ENCODE data around the gene IGFBP3.

The IGFBP3 gene

DNA sequence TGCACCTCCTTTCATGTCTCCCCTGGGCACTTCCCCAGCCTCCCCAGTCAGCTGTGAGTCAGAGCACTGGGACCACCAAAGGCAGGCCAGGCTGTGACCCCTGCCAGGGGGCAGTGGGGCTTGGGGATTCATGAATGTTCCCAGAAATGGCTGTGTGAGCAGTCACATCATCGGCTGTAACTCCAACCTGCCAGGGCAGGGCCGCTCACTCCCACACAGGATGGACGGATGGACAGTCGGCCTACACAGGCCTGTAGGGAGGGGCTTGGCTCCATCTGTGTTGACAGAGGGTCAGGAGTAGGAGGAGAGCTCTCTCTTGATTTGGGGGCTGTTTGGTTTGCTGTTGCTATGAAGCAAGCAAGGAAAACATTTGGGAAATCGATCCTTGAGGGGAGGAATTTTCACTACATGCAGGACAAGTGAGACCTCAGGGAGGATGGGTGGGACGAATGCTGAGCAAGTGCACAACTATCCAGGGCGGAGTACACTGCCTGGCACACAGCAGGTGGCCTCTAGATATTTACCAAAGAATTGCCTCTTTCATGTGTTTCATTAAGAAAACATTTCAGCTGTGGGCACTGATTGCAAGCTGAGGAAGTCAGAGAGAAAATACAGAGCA is 35.7 kb downstream of the IGFBP3 start:
- TF ChIP-seq REST (IDR thresholded peaks at IDR 0.05; ENCODE audit: insufficient read depth in 1 of 2, low read depth in 2 of 2, low read length in 2 of 2) (no peak), SIN3A (IDR thresholded peaks at IDR 0.05; ENCODE audit: borderline replicate concordance, insufficient read depth, low read length) (no peak), FOXP2 (optimal IDR thresholded peaks at IDR 0.05; ENCODE audit: borderline replicate concordance, extremely low read depth, extremely low read length, insufficient read depth) (no peak), TAF1 (IDR thresholded peaks at IDR 0.05; ENCODE audit: borderline replicate concordance, insufficient read depth, low read length) (no peak), POLR2AphosphoS5 (IDR thresholded peaks at IDR 0.05; ENCODE audit: low read depth, low read length) (no peak)

GRCh38 chr7:45884136-45884535 is 36.9 kb downstream of the IGFBP3 start:
- TF ChIP-seq POLR2AphosphoS5 (IDR thresholded peaks at IDR 0.05; ENCODE audit: low read depth, low read length), result no peak
- no peak for TF ChIP-seq REST (IDR thresholded peaks at IDR 0.05; ENCODE audit: insufficient read depth in 1 of 2, low read depth in 2 of 2, low read length in 2 of 2)
- no peak for TF ChIP-seq SIN3A (IDR thresholded peaks at IDR 0.05; ENCODE audit: borderline replicate concordance, insufficient read depth, low read length)
- TF ChIP-seq TAF1 (IDR thresholded peaks at IDR 0.05; ENCODE audit: borderline replicate concordance, insufficient read depth, low read length), result no peak
- no peak for TF ChIP-seq FOXP2 (optimal IDR thresholded peaks at IDR 0.05; ENCODE audit: borderline replicate concordance, extremely low read depth, extremely low read length, insufficient read depth)

DNA sequence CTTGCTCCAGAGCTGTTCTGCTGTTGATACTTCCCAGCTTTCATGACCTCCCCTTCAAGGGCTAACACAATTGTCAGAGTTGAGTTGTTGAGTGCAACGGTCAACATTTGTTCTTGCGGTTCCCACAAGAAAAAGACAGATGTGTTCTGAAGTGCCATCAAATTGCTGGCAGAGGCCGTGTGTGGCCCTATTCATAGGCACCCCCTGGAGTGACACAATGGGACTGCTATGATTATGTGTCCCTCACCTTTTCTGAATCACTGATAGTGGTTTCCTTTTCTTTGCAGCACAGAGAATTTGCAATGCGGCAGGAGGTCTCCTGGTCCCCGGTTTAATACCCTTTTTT is 38.6 kb downstream of the IGFBP3 start:
- TF ChIP-seq TAF1 (IDR thresholded peaks at IDR 0.05; ENCODE audit: borderline replicate concordance, insufficient read depth, low read length) (no peak), POLR2AphosphoS5 (IDR thresholded peaks at IDR 0.05; ENCODE audit: low read depth, low read length) (no peak), SIN3A (IDR thresholded peaks at IDR 0.05; ENCODE audit: borderline replicate concordance, insufficient read depth, low read length) (no peak), FOXP2 (optimal IDR thresholded peaks at IDR 0.05; ENCODE audit: borderline replicate concordance, extremely low read depth, extremely low read length, insufficient read depth) (no peak), REST (IDR thresholded peaks at IDR 0.05; ENCODE audit: insufficient read depth in 1 of 2, low read depth in 2 of 2, low read length in 2 of 2) (no peak)

DNA sequence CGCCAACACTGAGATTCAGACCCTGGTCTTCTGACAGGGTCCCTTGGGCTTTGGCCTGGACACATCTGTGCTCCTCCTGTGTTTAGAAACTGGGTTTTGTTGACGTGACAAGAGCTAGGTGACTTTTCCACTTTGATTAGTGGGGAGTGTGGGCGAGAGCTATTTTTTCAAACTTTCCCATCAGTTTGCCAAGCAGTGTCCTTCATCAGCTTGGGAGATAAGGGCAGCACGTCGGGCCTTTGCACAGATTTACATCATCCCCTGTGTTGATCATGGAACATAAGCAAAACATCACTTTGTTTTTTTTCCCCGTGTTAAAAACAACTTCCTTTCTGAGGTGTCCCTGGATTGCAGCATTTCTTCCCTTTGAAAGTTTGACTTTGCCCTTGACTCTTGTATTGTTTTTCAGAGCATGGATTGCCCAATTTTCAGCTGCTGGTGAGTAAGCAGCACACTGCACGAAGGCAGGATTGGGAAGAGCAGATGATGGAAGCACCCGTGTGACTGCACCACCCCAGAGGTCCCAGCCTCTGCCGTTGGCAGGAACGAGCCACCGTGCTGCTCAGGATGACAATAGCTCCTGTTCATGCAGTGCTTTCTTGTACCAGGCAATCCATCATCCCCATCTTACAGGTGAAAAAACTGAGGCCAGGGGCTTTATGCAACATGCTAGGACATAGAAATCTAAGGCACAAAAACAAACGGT is 39.2 kb downstream of the IGFBP3 start:
- TF ChIP-seq FOXP2 (optimal IDR thresholded peaks at IDR 0.05; ENCODE audit: borderline replicate concordance, extremely low read depth, extremely low read length, insufficient read depth) (no peak), POLR2AphosphoS5 (IDR thresholded peaks at IDR 0.05; ENCODE audit: low read depth, low read length) (no peak), TAF1 (IDR thresholded peaks at IDR 0.05; ENCODE audit: borderline replicate concordance, insufficient read depth, low read length) (no peak), SIN3A (IDR thresholded peaks at IDR 0.05; ENCODE audit: borderline replicate concordance, insufficient read depth, low read length) (no peak), REST (IDR thresholded peaks at IDR 0.05; ENCODE audit: insufficient read depth in 1 of 2, low read depth in 2 of 2, low read length in 2 of 2) (no peak)
